LHCN-M2 (cell line): ENCODE measurements around the gene TAF11L10. TPM values are rescaled to one million over a fixed set of nuclear protein-coding genes. Genes with fewer than 3 reads are reported as not detected.
"Not testable (repeated sequence)": the region's sequence is repeated elsewhere in the genome, so short reads cannot be mapped to it uniquely, and the experiment has no call there.

Source experiments
- DNase-seq: peaks from one replicate; pipeline ENCODE4 v3.0.0-alpha.2; 2012; ENCODE audit warnings: low read depth
- polyA plus RNA-seq: library from polyadenylated mRNA; unstranded; fragments of >200 nt; gene quantifications from one replicate; pipeline ENCODE4 v1.2.1, GENCODE V29; 2012; ENCODE audit warnings: missing spikeins
- total RNA-seq: library from RNA; depleted of rRNA; stranded (reverse); fragments of >200 nt; gene quantifications from 2 replicates; pipeline ENCODE4 v1.2.3, GENCODE V29; 2014; rRNA removed

Gene TAF11L10
- not detected in 2 replicates for total RNA-seq
- not detected for polyA plus RNA-seq

DNA sequence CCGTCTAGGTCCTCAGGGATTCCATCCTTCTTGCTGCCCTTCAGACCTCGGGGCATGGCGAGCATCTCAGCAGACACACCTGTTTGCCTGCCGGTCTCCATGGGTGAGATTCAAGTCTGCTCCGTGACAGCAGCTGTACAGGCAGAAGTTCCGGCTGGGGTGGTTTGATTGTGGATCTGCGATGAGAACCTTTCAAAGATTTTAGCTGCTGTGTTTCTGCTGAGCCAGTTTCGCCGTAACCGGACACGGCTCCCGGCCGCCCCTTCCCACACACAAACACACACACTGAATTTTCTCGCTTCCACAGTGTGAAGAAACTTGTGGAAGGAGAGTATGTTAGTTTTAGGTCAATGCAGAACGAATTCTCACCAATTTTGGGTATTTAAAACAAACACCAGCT is at the start of gene TAF11L10:
Gene TAF11L10 (minus strand): TSS at position 101 of the 400 bp plus-strand sequence.
- DNase-seq: not testable (repeated sequence)

DNA sequence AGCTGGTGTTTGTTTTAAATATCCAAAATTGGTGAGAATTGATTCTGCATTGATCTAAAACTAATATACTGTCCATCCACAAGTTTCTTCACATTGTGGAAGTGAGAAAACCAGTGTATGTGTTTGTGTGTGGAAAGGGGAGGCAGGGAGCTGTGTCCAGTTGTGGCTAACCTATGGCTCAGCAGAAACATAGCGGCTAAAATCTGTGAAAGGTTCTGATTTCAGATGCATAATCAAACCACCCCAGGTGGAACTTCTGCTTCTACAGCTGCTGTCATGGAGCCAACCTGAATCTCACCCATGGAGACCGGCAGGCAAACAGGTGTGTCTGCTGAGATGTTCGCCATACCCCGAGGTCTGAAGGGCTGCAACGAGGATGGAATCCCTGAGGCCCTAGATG is 36.5 kb upstream of the TAF11L10 start, which contains the start of gene TAF11L14:
Gene TAF11L14 (plus strand): TSS at position 301 of the 400 bp plus-strand sequence.
- DNase-seq: no peak

DNA sequence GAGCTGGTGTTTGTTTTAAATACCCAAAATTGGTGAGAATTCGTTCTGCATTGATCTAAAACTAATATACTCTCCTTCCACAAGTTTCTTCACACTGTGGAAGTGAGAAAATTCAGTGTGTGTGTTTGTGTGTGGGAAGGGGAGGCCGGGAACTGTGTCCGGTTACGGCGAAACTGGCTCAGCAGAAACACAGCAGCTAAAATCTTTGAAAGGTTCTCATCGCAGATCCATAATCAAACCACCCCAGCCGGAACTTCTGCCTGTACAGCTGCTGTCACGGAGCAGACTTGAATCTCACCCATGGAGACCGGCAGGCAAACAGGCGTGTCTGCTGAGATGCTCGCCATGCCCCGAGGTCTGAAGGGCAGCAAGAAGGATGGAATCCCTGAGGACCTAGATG is 34.2 kb upstream of the TAF11L10 start, which contains the start of gene TAF11L13:
Gene TAF11L13 (plus strand): TSS at position 301 of the 400 bp plus-strand sequence.
- not testable (repeated sequence) for DNase-seq

DNA sequence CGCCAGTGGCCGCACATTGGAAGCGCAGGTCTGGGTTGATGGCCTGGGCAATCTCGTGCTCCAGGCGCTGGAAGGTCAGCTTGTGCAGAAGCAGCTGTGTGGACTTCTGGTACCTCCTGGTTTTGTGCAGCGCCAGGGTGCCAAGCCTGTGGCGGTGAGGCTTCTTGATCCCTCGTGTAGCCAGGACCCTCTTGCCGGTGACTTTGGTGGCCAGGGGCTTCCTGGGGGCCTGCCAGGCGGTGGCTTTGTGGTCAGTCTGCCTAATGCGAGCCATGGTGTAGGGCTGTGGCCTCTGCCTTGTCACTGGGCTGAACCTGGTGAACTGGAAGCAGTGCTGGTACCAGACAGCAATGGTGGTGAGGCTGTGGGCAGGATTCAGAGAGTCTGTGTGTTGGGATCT is 28.1 kb upstream of the TAF11L10 start:
- DNase-seq: no peak

DNA sequence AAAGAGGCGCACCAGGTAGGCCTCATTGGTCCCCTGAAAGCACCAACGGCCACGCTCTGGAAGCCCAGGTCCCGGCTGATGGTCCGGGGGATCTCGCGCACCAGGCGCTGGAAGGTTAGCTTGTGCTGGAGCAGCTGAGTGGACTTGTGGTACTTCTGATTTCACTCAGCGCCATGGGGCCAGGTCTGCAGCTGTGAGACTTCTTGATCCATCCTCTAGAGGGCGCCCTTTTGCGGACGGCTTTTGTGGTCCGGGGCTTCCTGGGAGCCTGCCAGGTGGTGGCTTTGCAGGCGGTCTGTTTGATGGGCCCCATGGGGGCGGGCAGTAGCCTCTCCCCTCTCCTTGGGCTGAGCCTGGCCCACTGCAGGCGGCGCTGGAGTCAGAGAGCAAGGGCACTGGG is 23.0 kb upstream of the TAF11L10 start:
- DNase-seq: no peak

DNA sequence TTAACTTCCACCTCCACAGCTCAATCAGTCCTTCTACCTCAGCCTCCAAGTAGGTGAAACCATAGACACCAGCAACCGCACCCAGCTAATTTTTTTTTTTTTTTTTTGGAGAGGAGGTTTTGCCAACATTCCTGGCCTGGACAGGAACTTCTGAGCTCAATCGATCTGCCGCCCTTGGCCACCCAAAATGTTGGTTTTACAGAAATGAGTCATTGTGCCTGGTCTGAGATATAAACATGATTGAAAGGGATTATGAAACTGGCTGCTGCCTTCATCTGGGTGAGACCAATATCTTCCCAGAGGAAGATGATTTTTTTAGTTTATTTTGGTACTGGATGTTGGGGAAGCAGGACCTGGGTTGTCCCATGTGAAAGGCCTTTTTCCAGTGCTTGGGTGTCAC is 21.7 kb upstream of the TAF11L10 start:
- DNase-seq: no peak

DNA sequence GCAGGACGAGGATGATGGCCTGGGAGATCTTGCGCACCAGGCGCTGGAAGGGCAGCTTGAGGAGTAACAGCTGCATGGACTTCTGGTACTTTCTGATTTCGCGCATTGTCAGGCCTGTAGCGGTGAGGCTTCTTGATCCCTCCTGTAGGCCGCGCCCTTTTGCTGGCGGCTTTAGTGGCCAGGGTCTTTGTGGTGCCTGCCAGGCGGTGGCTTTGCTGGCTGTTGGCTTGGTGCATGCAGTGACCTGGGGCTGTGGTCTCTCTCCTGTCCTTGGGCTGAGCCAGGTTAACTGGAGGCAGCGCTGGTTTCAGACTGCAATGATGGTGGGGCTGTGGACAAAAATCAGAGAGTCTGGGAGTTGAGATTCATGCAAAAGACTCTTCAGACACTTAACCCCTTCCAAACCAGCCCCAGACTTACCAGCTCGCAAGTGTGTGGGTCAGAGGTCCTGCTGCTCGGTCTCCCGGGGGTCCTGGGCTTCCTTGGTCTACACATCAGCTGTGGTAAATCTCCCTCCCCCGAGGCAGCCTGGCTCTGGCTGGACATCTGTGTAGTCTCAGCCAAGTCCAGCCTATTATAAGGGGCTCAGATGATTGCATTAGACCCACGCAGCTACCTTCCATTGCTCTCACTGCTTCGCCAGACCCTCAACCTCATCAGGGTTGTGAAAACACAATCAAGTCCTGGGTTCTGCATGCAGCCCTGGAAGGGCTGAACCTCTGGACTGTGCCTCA is 17.4 kb upstream of the TAF11L10 start:
- DNase-seq: no peak

DNA sequence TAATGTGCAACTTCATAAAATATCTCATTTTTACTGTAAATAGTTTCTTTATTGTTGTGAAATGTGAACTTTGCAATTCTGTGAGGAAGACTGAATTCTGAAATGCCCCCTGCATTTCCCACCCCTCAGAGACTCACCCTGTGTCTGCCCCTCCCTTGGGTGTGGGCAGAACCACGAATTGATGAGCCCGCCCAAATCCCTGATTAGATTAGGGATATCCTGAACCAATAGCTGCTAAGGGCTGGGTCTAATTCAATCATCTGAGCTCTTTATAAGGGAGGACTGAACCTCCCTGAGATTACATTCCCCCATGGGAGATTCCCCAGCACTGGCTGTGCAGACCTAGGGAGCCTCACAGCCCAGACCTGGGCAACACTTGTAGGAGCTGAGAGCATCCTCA is 12.5 kb upstream of the TAF11L10 start, which contains the start of gene TAF11L12:
Gene TAF11L12 (plus strand): TSS at position 301 of the 400 bp plus-strand sequence.
- DNase-seq: not testable (repeated sequence)

DNA sequence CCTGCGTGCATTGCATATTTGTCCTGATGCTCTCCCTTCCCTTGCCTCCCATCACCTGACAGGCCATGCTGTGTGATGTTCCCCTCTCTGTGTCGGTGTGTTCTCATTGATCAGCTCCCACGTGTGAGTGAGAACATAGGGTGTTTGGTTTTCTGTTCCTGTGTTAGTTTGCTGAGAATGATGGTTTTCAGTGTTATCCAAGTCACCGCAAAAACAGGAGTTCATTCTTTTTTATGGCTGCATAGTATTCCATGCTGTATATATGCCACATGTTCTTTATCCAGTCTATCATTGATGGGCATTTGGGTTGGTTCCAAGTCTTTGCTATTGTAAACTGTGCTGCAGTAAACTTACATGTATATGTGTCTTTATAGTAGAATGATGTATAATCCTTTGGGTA is 9.8 kb upstream of the TAF11L10 start:
- not testable (repeated sequence) for DNase-seq

DNA sequence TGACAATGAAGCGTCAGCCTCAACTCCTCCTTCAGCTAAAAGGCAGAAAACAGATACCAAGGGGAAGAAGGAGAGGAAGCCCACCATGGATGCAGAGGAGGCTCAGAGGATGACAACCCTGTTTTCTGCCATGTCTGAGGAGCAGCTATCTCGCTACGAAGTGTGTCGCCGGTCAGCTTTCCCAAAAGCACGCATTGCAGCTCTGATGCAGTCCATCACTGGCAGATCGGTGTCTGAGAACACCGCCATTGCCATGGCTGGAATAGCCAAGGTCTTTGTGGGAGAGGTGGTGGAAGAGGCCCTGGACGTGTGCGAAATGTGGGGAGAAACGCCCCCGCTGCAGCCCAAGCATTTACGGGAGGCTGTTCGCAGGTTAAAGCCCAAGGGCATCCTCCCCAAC is 7.3 kb upstream of the TAF11L10 start:
- DNase-seq: no peak

DNA sequence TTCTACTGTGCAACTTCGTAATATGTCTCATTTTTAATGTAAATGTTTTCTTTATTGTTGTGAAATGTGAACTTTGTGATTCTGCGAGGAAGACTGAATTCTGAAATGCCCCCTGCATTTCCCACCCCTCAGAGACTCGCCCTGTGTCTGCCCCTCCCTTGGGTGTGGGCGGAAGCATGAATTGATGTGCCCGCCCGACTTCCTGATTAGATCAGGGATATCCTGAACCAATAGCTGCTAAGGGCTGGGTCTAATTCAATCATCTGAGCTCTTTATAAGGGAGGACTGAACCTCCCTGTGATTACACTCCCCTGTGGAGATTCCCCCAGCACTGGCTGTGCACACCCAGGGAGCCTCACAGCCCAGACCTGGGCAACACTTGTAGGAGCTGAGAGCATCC is 6.3 kb upstream of the TAF11L10 start, which contains the start of gene TAF11L11:
Gene TAF11L11 (plus strand): TSS at position 304 of the 400 bp plus-strand sequence.
- not testable (repeated sequence) for DNase-seq

DNA sequence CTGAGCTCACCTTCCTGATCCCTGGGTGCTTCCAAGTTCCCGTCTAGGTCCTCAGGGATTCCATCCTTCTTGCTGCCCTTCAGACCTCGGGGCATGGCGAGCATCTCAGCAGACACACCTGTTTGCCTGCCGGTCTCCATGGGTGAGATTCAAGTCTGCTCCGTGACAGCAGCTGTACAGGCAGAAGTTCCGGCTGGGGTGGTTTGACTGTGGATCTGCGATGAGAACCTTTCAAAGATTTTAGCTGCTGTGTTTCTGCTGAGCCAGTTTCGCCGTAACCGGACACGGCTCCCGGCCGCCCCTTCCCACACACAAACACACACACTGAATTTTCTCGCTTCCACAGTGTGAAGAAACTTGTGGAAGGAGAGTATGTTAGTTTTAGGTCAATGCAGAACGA is 3.4 kb downstream of the TAF11L10 start, which contains the start of gene TAF11L9:
Gene TAF11L9 (minus strand): TSS at position 140 of the 400 bp plus-strand sequence.
- DNase-seq: not testable (repeated sequence)

DNA sequence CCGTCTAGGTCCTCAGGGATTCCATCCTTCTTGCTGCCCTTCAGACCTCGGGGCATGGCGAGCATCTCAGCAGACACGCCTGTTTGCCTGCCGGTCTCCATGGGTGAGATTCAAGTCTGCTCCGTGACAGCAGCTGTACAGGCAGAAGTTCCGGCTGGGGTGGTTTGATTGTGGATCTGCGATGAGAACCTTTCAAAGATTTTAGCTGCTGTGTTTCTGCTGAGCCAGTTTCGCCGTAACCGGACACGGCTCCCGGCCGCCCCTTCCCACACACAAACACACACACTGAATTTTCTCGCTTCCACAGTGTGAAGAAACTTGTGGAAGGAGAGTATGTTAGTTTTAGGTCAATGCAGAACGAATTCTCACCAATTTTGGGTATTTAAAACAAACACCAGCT is 6.8 kb downstream of the TAF11L10 start, which contains the start of gene TAF11L8:
Gene TAF11L8 (minus strand): TSS at position 101 of the 400 bp plus-strand sequence.
- not testable (repeated sequence) for DNase-seq

DNA sequence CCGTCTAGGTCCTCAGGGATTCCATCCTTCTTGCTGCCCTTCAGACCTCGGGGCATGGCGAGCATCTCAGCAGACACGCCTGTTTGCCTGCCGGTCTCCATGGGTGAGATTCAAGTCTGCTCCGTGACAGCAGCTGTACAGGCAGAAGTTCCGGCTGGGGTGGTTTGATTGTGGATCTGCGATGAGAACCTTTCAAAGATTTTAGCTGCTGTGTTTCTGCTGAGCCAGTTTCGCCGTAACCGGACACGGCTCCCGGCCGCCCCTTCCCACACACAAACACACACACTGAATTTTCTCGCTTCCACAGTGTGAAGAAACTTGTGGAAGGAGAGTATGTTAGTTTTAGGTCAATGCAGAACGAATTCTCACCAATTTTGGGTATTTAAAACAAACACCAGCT is 12.0 kb downstream of the TAF11L10 start, which contains the start of gene TAF11L7:
Gene TAF11L7 (minus strand): TSS at position 101 of the 400 bp plus-strand sequence.
- not testable (repeated sequence) for DNase-seq

Other genes starting within 250 kb of the TAF11L10 start
- not detected in 2 replicates for gene TAF11L2, start 99.6 kb downstream of the TAF11L10 start, total RNA-seq
- not detected in 2 replicates for gene TAF11L3, start 79.5 kb downstream of the TAF11L10 start, total RNA-seq
- gene TAF11L4, start 76.0 kb downstream of the TAF11L10 start, total RNA-seq: not detected in 2 replicates
- gene TAF11L5, start 72.6 kb downstream of the TAF11L10 start, total RNA-seq: not detected in 2 replicates
- not detected in 2 replicates for gene TAF11L6, start 69.2 kb downstream of the TAF11L10 start, total RNA-seq
- gene TAF11L7, start 12.1 kb downstream of the TAF11L10 start, total RNA-seq: not detected in 2 replicates
- not detected in 2 replicates for gene TAF11L8, start 6.9 kb downstream of the TAF11L10 start, total RNA-seq
- not detected in 2 replicates for gene TAF11L9, start 3.4 kb downstream of the TAF11L10 start, total RNA-seq
- gene TAF11L11, start 6.4 kb upstream of the TAF11L10 start, total RNA-seq: not detected in 2 replicates
- gene TAF11L12, start 12.6 kb upstream of the TAF11L10 start, total RNA-seq: not detected in 2 replicates
- not detected in 2 replicates for gene TAF11L13, start 34.3 kb upstream of the TAF11L10 start, total RNA-seq
- not detected in 2 replicates for gene TAF11L14, start 36.6 kb upstream of the TAF11L10 start, total RNA-seq